K562 (cell line): ENCODE measurements around the gene NUP35. TPM values are rescaled to one million over a fixed set of nuclear protein-coding genes. Genes with fewer than 3 reads are reported as not detected.

Experiments used
- BRF1 ChIP-seq: IDR thresholded peaks from 3 replicates; pipeline ENCODE4 v1.6.1; 2011; ENCODE audit warnings: borderline replicate concordance, mild to moderate bottlenecking; ENCODE audit not compliant: insufficient read length; ENCODE audit errors: extremely low read depth
- DNMT1 ChIP-seq: fragments of 450-650 bp; IDR thresholded peaks from 2 replicates; pipeline ENCODE4 v1.6.1; 2016; ENCODE audit warnings: antibody characterized with exemption, mild to moderate bottlenecking
- ELF4 ChIP-seq: fragments of 450-650 bp; formaldehyde crosslinking; IDR thresholded peaks from 2 replicates; pipeline ENCODE4 v1.4.0; 2022; ENCODE audit warnings: missing genetic modification characterization
- HNRNPUL1 ChIP-seq: fragments of 200-400 bp; formaldehyde crosslinking; IDR thresholded peaks from 2 replicates; pipeline ENCODE4 v1.6.1; 2017; ENCODE audit warnings: low read length
- HOXB6 ChIP-seq: fragments of 250-450 bp; sonication (Bioruptor Pico); IDR thresholded peaks from 2 replicates; pipeline ENCODE4 v1.5.1; 2022; ENCODE audit warnings: mild to moderate bottlenecking, borderline replicate concordance
- POLR2B ChIP-seq: fragments of 450-650 bp; IDR thresholded peaks from 2 replicates; pipeline ENCODE4 v1.6.1; 2018; ENCODE audit warnings: low read depth; ENCODE audit not compliant: partially characterized antibody
- RB1 ChIP-seq: fragments of 450-650 bp; IDR thresholded peaks from 2 replicates; pipeline ENCODE4 v1.6.1; 2017; ENCODE audit warnings: low read depth, mild to moderate bottlenecking
- SMC3 ChIP-seq: conservative IDR thresholded peaks from 2 replicates; pipeline ENCODE4 v1.6.1; 2011; ENCODE audit warnings: low read depth, low read length, improper control_type of control experiment; ENCODE audit not compliant: insufficient read depth
- STAT5A ChIP-seq: IDR thresholded peaks from 2 replicates; pipeline ENCODE4 v1.6.1; 2012; ENCODE audit warnings: low read length, inconsistent platforms, borderline replicate concordance
- TCFL5 ChIP-seq: fragments of 250-450 bp; sonication (Bioruptor Pico); conservative IDR thresholded peaks from 2 replicates; pipeline ENCODE4 v1.6.1; 2021; ENCODE audit warnings: mild to moderate bottlenecking, moderate library complexity, matching md5 sums
- ZFP91 ChIP-seq: sonication (generic); formaldehyde crosslinking; IDR thresholded peaks from 2 replicates; pipeline ENCODE4 v1.8.0; 2022; ENCODE audit warnings: mild to moderate bottlenecking, missing genetic modification reagents
- ZNF197 ChIP-seq: fragments of 200-800 bp; sonication (Bioruptor generic); IDR thresholded peaks from 2 replicates; pipeline ENCODE4 v1.6.1; 2016; ENCODE audit warnings: low read depth, missing genetic modification characterization, missing compliant biosample characterization
- ZNF449 ChIP-seq: fragments of 250-450 bp; sonication (Bioruptor Pico); IDR thresholded peaks from 2 replicates; pipeline ENCODE4 v1.8.0; 2022; ENCODE audit warnings: moderate library complexity, mild to moderate bottlenecking, inconsistent platforms
- ZNF639 ChIP-seq, 2 experiments: fragments of 200-800 bp in 1 of 2; sonication (Bioruptor generic) in 1 of 2; sonication (generic) in 1 of 2; formaldehyde crosslinking in 1 of 2; IDR thresholded peaks in 1 of 2; conservative IDR thresholded peaks in 1 of 2; 2 replicates each; pipeline versions ENCODE4 v1.5.0 to v1.6.1; 2016 to 2020; ENCODE audit warnings: missing compliant biosample characterization in 1 of 2, missing genetic modification characterization in 1 of 2, missing genetic modification reagents in 1 of 2
- ZNF707 ChIP-seq: fragments of 250-450 bp; sonication (Bioruptor Pico); conservative IDR thresholded peaks from 2 replicates; pipeline ENCODE4 v1.8.0; 2022; ENCODE audit warnings: inconsistent platforms, mild to moderate bottlenecking, moderate library complexity
- polyA plus RNA-seq, 8 experiments: library from polyadenylated mRNA; depleted of rRNA in 4 of 8; stranded (reverse) in 5 of 8; unstranded in 3 of 8; fragments of >200 nt; fragmentation: Nextera tagmentation in 2 of 8; fragmentation: Illumina TruSeq in 1 of 8; extraction: Ambion mirVana in 2 of 8; extraction: Trizol in 1 of 8; gene quantifications; 2 replicates each; pipeline versions ENCODE4 v1.2.1 to v1.2.3, GENCODE V29; 2011 to 2014; ENCODE audit warnings: inconsistent platforms in 1 of 8, missing spikeins in 1 of 8
- total RNA-seq, 7 experiments: library from RNA; depleted of rRNA in 6 of 7; stranded (reverse); fragments of >200 nt in 6 of 7; fragmentation: Illumina TruSeq in 2 of 7; extraction: Trizol in 2 of 7; gene quantifications; 2 replicates each; pipeline versions ENCODE4 v1.2.1 to v1.2.3, GENCODE V29; 2011 to 2021; ENCODE audit warnings: low replicate concordance in 1 of 7
- TF ChIP-seq, protein P1 (sequence below), 3 experiments: fragments of 200-800 bp in 1 of 3; fragments of 250-450 bp in 1 of 3; fragments of 450-650 bp in 1 of 3; sonication (Bioruptor Pico) in 1 of 3; sonication (Bioruptor generic) in 1 of 3; formaldehyde crosslinking in 1 of 3; IDR thresholded peaks; 2 replicates each; pipeline versions ENCODE4 v1.6.1 to v1.8.0; 2016 to 2022; ENCODE audit warnings: mild to moderate bottlenecking in 2 of 3, missing genetic modification characterization in 2 of 3, missing compliant biosample characterization in 1 of 3, moderate library complexity in 1 of 3
- TF ChIP-seq, protein P2 (sequence below): fragments of 250-450 bp; sonication (Bioruptor Pico); IDR thresholded peaks from 2 replicates; pipeline ENCODE4 v1.8.0; 2021; ENCODE audit warnings: borderline replicate concordance, mild to moderate bottlenecking, moderate library complexity; ENCODE audit not compliant: poor library complexity, severe bottlenecking

NUP35 gene
- total and polyA plus RNA-seq, 9 of the 15 experiments (the other 6 are each of a cell fraction or from before 2014, with no cell fraction given): 24.5 to 78.2 (median 51.1) TPM

DNA sequence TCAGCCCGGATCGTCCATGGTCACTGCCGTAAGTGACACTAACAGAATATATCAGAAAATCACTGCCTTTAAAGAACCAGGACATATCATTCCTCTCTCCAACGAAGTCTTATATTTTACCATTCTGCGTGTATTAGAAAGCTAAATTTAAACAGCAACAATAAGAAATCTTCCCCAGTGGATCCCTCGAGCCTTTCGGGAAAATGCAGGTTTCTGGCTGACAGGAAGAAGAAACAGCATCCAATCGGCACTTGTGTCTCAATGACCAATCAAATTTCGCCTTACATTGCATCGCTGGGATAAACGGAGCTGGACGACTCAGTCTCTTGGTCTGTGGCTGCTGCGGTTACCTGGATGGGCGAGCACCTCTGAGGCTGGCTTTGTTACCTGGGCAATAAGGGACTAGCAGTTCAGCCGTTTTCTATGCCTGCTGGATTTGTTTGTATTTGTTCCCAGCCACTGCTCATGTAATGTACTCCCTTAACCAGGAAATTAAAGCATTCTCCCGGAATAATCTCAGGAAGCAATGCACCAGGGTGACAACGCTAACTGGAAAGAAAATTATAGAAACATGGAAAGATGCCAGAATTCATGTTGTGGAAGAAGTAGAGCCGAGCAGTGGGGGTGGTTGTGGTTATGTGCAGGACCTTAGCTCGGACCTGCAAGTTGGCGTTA is 45.6 kb upstream of the NUP35 start, which contains the start of gene DUSP19 (continued):
- TF ChIP-seq ZNF197 (CRISPR knock-in tag) (no peak; the same call in 1 of the 2 replicates), ZNF449 (CRISPR knock-in tag) (no peak), POLR2B (peak; percentile 84), STAT5A (peak; percentile 24; the same call in 1 of the 2 replicates), RB1 (no peak; the same call in 1 of the 2 replicates), DNMT1 (no peak), HNRNPUL1 (no peak), SMC3 (no peak), ZFP91 (CRISPR knock-in tag) (peak; percentile 94), ZNF707 (CRISPR knock-in tag) (no peak), BRF1 (no peak), ZNF639 (CRISPR knock-in tag; conservative IDR thresholded peaks at IDR 0.05 in 1 of 2, IDR thresholded peaks at IDR 0.05 in 1 of 2) (peak in 1 of 2 experiments; percentile 27; a peak in 1 of 4 replicates), HOXB6 (CRISPR knock-in tag) (no peak), TCFL5 (CRISPR knock-in tag) (no peak), ELF4 (CRISPR knock-in tag) (no peak)
- TF ChIP-seq, protein P1, sequence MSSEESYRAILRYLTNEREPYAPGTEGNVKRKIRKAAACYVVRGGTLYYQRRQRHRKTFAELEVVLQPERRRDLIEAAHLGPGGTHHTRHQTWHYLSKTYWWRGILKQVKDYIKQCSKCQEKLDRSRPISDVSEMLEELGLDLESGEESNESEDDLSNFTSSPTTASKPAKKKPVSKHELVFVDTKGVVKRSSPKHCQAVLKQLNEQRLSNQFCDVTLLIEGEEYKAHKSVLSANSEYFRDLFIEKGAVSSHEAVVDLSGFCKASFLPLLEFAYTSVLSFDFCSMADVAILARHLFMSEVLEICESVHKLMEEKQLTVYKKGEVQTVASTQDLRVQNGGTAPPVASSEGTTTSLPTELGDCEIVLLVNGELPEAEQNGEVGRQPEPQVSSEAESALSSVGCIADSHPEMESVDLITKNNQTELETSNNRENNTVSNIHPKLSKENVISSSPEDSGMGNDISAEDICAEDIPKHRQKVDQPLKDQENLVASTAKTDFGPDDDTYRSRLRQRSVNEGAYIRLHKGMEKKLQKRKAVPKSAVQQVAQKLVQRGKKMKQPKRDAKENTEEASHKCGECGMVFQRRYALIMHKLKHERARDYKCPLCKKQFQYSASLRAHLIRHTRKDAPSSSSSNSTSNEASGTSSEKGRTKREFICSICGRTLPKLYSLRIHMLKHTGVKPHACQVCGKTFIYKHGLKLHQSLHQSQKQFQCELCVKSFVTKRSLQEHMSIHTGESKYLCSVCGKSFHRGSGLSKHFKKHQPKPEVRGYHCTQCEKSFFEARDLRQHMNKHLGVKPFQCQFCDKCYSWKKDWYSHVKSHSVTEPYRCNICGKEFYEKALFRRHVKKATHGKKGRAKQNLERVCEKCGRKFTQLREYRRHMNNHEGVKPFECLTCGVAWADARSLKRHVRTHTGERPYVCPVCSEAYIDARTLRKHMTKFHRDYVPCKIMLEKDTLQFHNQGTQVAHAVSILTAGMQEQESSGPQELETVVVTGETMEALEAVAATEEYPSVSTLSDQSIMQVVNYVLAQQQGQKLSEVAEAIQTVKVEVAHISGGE (CRISPR knock-in tag; IDR thresholded peaks at IDR 0.05): peak in 1 of 3 experiments; percentile 70; a peak in 2 of 6 replicates
- TF ChIP-seq, protein P2, sequence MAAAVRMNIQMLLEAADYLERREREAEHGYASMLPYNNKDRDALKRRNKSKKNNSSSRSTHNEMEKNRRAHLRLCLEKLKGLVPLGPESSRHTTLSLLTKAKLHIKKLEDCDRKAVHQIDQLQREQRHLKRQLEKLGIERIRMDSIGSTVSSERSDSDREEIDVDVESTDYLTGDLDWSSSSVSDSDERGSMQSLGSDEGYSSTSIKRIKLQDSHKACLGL: no peak
